Measurements from ENCODE around the gene ZSCAN5B.
"Not testable (repeated sequence)": the region's sequence is repeated elsewhere in the genome, so short reads cannot be mapped to it uniquely, and the experiment has no call there.

ZSCAN5B gene

GRCh38 chr19:56193981-56194640 lies 3.5 kb downstream of the ZSCAN5B start:
- no peak for DNase-seq (ENCODE audit: low read depth, low spot score)
- POLR2A ChIA-PET: no interaction called here
- H3K4me3 ChIP-seq (ENCODE audit: low read depth, low read length): no peak overlapping the region
- CTCF ChIA-PET: no interaction called here
- no peak for TF ChIP-seq CTCF (IDR thresholded peaks at IDR 0.05; ENCODE audit: insufficient read depth, low read length, missing control alignments)

- no peak for DNase-seq (ENCODE audit: low read depth, low spot score)
- no peak for TF ChIP-seq CTCF (IDR thresholded peaks at IDR 0.05; ENCODE audit: insufficient read depth, low read length, missing control alignments)
- H3K4me3 ChIP-seq (ENCODE audit: low read depth, low read length): no peak overlapping the region
- ChIA-PET CTCF (no interaction called here), POLR2A (no interaction called here)
Observed at GRCh38 chr19:56191711-56192110, 5.9 kb downstream of the ZSCAN5B start.

GRCh38 chr19:56191115-56191514 lies 6.5 kb downstream of the ZSCAN5B start:
- ChIA-PET POLR2A (no interaction called here), CTCF (no interaction called here)
- no peak overlapping the region for H3K4me3 ChIP-seq (ENCODE audit: low read depth, low read length)
- no peak for TF ChIP-seq CTCF (IDR thresholded peaks at IDR 0.05; ENCODE audit: insufficient read depth, low read length, missing control alignments)
- DNase-seq (ENCODE audit: low read depth, low spot score): no peak

- ChIA-PET CTCF (interaction anchor here (1.9 kb wide), 1 partner anchor 113 kb away, joined by 4 read pairs; no protein-coding TSS in a partner anchor), POLR2A (no interaction called here)
- DNase-seq (ENCODE audit: low read depth, low spot score): no peak
- no peak for TF ChIP-seq CTCF (IDR thresholded peaks at IDR 0.05; ENCODE audit: insufficient read depth, low read length, missing control alignments)
- no peak overlapping the region for H3K4me3 ChIP-seq (ENCODE audit: low read depth, low read length)
Observed at GRCh38 chr19:56189785-56190184, 7.8 kb downstream of the ZSCAN5B start.

- no peak overlapping the region for H3K4me3 ChIP-seq (ENCODE audit: low read depth, low read length)
- no peak for TF ChIP-seq CTCF (IDR thresholded peaks at IDR 0.05; ENCODE audit: insufficient read depth, low read length, missing control alignments)
- CTCF ChIA-PET: interaction anchor here (1.2 to 2.9 kb wide), 3 partner anchors 76 to 101 kb away, joined by 5 to 15 read pairs (median 5); no protein-coding TSS in a partner anchor
- POLR2A ChIA-PET: no interaction called here
- DNase-seq (ENCODE audit: low read depth, low spot score): no peak
Observed at GRCh38 chr19:56177564-56178243, 19.9 kb downstream of the ZSCAN5B start.

GRCh38 chr19:56176881-56177280 lies 20.7 kb downstream of the ZSCAN5B start:
- H3K4me3 ChIP-seq (ENCODE audit: low read depth, low read length): no peak overlapping the region
- ChIA-PET POLR2A (no interaction called here), CTCF (no interaction called here)
- no peak for TF ChIP-seq CTCF (IDR thresholded peaks at IDR 0.05; ENCODE audit: insufficient read depth, low read length, missing control alignments)
- DNase-seq (ENCODE audit: low read depth, low spot score): no peak

- DNase-seq (ENCODE audit: low read depth, low spot score); POLR2A ChIA-PET; H3K4me3 ChIP-seq (ENCODE audit: low read depth, low read length): not testable (repeated sequence)
- CTCF ChIA-PET: interaction anchor here (11.0 kb wide), 1 partner anchor 98 kb away, joined by 202 read pairs; no protein-coding TSS in a partner anchor
Observed at GRCh38 chr19:56176310-56176709, 21.3 kb downstream of the ZSCAN5B start.

- H3K4me3 ChIP-seq (ENCODE audit: low read depth, low read length); DNase-seq (ENCODE audit: low read depth, low spot score); POLR2A ChIA-PET: not testable (repeated sequence)
- CTCF ChIA-PET: interaction anchor here (0.6 to 11.0 kb wide), 2 partner anchors 98 to 111 kb away, joined by 3 to 202 read pairs; no protein-coding TSS in a partner anchor
Observed at GRCh38 chr19:56175861-56176307, 21.7 kb downstream of the ZSCAN5B start, which contains the start of gene GALP. TSS of gene GALP (plus strand) at chr19:56176008. CDS start at chr19:56177109, 1,101 bp downstream.

Measured in AG04449 (cell line).